Measurements from ENCODE around the gene TLE3. TPM values are rescaled to one million over a fixed set of nuclear protein-coding genes. Genes with fewer than 3 reads are reported as not detected.

Gene TLE3
- total and polyA plus RNA-seq, 2 of the 13 experiments (the other 11 are each of a cell fraction or from before 2014, with no cell fraction given) = 11.9 to 13.8 TPM

- TF ChIP-seq THAP7 (CRISPR knock-in tag; IDR thresholded peaks at IDR 0.05) (0 out of 2 replicates have a peak, but pooled peaks have one; percentile 47), ZBED4 (CRISPR knock-in tag; IDR thresholded peaks at IDR 0.05; ENCODE audit: borderline replicate concordance) (peak; percentile 76; the same call in 1 of the 2 replicates), ZZZ3 (CRISPR knock-in tag; IDR thresholded peaks at IDR 0.05; ENCODE audit: borderline replicate concordance) (peak; percentile 57; the same call in 1 of the 2 replicates), ZNF501 (CRISPR knock-in tag; IDR thresholded peaks at IDR 0.05) (0 out of 2 replicates have a peak, but pooled peaks have one; percentile 37), POLR2A (IDR thresholded peaks at IDR 0.05; ENCODE audit: insufficient read depth in 1 of 2, low read depth in 2 of 2, low read length in 2 of 2) (peak in 1 of 2 experiments; percentile 47; a peak in 2 of 4 replicates), ZSCAN21 (CRISPR knock-in tag; IDR thresholded peaks at IDR 0.05; ENCODE audit: borderline replicate concordance) (peak; percentile 45; the same call in 1 of the 2 replicates), THAP9 (CRISPR knock-in tag; IDR thresholded peaks at IDR 0.05; ENCODE audit: borderline replicate concordance) (peak; percentile 78; the same call in 1 of the 2 replicates), HNF4A (CRISPR knock-in tag; IDR thresholded peaks at IDR 0.05) (peak; percentile 88), ZSCAN31 (CRISPR knock-in tag; IDR thresholded peaks at IDR 0.05; ENCODE audit: low read depth) (peak; percentile 84), ZNF276 (CRISPR knock-in tag; IDR thresholded peaks at IDR 0.05; ENCODE audit: low read depth) (peak; percentile 80; the same call in 1 of the 2 replicates), ZNF891 (CRISPR knock-in tag; IDR thresholded peaks at IDR 0.05) (no peak), NCOA1 (CRISPR knock-in tag; IDR thresholded peaks at IDR 0.05) (0 out of 2 replicates have a peak, but pooled peaks have one; percentile 62), WIZ (CRISPR knock-in tag; IDR thresholded peaks at IDR 0.05) (peak; percentile 17; the same call in 1 of the 2 replicates), ZNF703 (CRISPR knock-in tag; IDR thresholded peaks at IDR 0.05; ENCODE audit: borderline replicate concordance) (peak; percentile 51; the same call in 1 of the 2 replicates), ZNF292 (CRISPR knock-in tag; IDR thresholded peaks at IDR 0.05; ENCODE audit: borderline replicate concordance, low read depth) (peak; percentile 65), ZNF652 (CRISPR knock-in tag; IDR thresholded peaks at IDR 0.05; ENCODE audit: borderline replicate concordance, low read depth) (peak; percentile 87), ZFP37 (CRISPR knock-in tag; IDR thresholded peaks at IDR 0.05; ENCODE audit: borderline replicate concordance) (peak; percentile 75), KDM5B (CRISPR knock-in tag; IDR thresholded peaks at IDR 0.05; ENCODE audit: borderline replicate concordance) (peak; percentile 59; the same call in 1 of the 2 replicates)
Observed at GRCh38 chr15:70078578-70079417, 18.9 kb downstream of the TLE3 start (continued).
